MM.1S (cell line): Measurements from ENCODE around the gene PIP5K1A.

Experiments
- DNase-seq: peaks from one replicate; pipeline ENCODE4 v3.0.0-alpha.2; 2015
- H2AFZ ChIP-seq: fragments of 300-600 bp; sonication (generic); 2 replicates; pipeline ENCODE4 v1.6.0; 2016; ENCODE audit warnings: antibody characterized with exemption, low read length
- H3F3A ChIP-seq: fragments of 300-600 bp; sonication (generic); 2 replicates; pipeline ENCODE4 v1.6.1; 2016; ENCODE audit warnings: mild to moderate bottlenecking, antibody characterized with exemption, low read length, moderate library complexity, mixed read lengths; ENCODE audit not compliant: insufficient read depth
- H3K27ac ChIP-seq: fragments of 300-600 bp; sonication (generic); 2 replicates; pipeline ENCODE4 v1.5.1; 2016; ENCODE audit warnings: mild to moderate bottlenecking, low read length
- H3K27me3 ChIP-seq: fragments of 300-600 bp; sonication (generic); replicated peaks from 2 replicates; pipeline ENCODE4 v1.6.0; 2016; ENCODE audit warnings: low read length; ENCODE audit not compliant: insufficient read depth
- H3K36me3 ChIP-seq: fragments of 300-600 bp; sonication (generic); replicated peaks from 2 replicates; pipeline ENCODE4 v1.6.1; 2016; ENCODE audit warnings: mild to moderate bottlenecking, low read length, mixed read lengths; ENCODE audit not compliant: insufficient read depth
- H3K4me1 ChIP-seq: fragments of 300-600 bp; sonication (generic); 2 replicates; pipeline ENCODE4 v1.6.1; 2016; ENCODE audit warnings: low read length, mixed read lengths
- H3K4me2 ChIP-seq: fragments of 300-600 bp; sonication (generic); 2 replicates; pipeline ENCODE4 v1.6.0; 2016; ENCODE audit warnings: low read depth, low read length
- H3K4me3 ChIP-seq: fragments of 300-600 bp; sonication (generic); 2 replicates; pipeline ENCODE4 v1.5.1; 2016; ENCODE audit warnings: low read length, mixed read lengths
- H3K79me2 ChIP-seq: fragments of 300-600 bp; sonication (generic); 2 replicates; pipeline ENCODE4 v1.6.1; 2016; ENCODE audit warnings: mixed run types, low read length, mixed read lengths
- H3K9ac ChIP-seq: fragments of 300-600 bp; sonication (generic); 2 replicates; pipeline ENCODE4 v1.6.1; 2016; ENCODE audit warnings: low read length, mixed read lengths
- H3K9me2 ChIP-seq: fragments of 300-600 bp; sonication (generic); replicated peaks from 2 replicates; pipeline ENCODE4 v1.6.1; 2016; ENCODE audit warnings: mild to moderate bottlenecking, low read length, mixed read lengths; ENCODE audit not compliant: insufficient read depth
- H3K9me3 ChIP-seq: fragments of 300-600 bp; sonication (generic); replicated peaks from 2 replicates; pipeline ENCODE4 v1.6.1; 2016; ENCODE audit warnings: mild to moderate bottlenecking, low read length, mixed read lengths; ENCODE audit not compliant: insufficient read depth
- H4K20me1 ChIP-seq: fragments of 300-600 bp; sonication (generic); 2 replicates; pipeline ENCODE4 v1.6.1; 2016; ENCODE audit warnings: mild to moderate bottlenecking, low read length, moderate library complexity, mixed read lengths; ENCODE audit not compliant: insufficient read depth
- CTCF ChIP-seq: fragments of 300-600 bp; sonication (generic); IDR thresholded peaks from 2 replicates; pipeline ENCODE4 v1.5.1; 2016; ENCODE audit warnings: antibody characterized with exemption, low read length, mixed read lengths
- EZH2 ChIP-seq: fragments of 300-600 bp; sonication (generic); optimal IDR thresholded peaks from 2 replicates; pipeline ENCODE3; 2017; ENCODE audit warnings: low read depth, mild to moderate bottlenecking, antibody characterized with exemption, low read length, mixed read lengths
- EZH2phosphoT487 ChIP-seq: fragments of 300-600 bp; sonication (generic); IDR thresholded peaks from 2 replicates; pipeline ENCODE4 v1.6.1; 2018; ENCODE audit warnings: antibody characterized with exemption, low read length

PIP5K1A gene

DNA sequence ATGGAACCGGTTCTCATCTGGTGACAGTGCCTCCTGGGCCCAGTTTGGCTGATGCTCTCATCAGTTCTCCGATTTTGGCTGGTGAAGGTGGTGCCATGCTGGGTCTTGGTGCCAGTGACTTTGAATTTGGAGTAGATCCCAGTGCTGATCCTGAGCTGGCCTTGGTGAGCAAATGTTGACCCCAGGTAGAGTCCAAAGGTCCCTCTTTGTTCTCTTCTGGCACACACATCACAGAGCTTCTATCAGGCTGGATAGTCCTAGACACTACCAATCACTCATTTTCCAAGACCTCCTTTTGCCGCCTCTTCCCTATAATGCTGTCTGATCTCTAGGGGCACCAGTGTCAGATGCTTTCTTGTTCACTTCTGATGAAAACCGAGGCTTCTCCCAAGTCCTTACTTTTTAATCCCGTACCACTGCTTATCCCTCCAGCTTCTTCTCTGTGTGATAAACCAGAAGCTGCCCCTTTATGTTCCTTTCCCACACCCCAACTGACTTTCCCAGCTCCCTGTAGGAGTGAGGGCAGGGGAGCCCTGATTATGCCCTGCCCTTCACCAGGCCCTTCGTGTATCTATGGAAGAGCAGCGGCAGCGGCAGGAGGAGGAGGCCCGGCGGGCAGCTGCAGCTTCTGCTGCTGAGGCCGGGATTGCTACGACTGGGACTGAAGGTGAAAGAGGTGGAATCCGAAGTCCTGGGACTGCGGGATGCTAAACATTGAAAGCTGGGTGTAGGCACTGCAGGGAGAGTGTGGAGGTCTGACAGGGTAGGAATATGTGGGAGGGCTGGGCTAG is 67.3 kb downstream of the PIP5K1A start:
- no peak overlapping the region for H3K4me3 ChIP-seq
- H3K36me3 ChIP-seq = no peaks in the 10 kb centered on the region; the same call in 1 of the 2 replicates
- no peaks in the 10 kb centered on the region for H3K9me3 ChIP-seq
- H3K9me2 ChIP-seq = no peaks in the 10 kb centered on the region
- H3K79me2 ChIP-seq = peaks cover 22% of the 10 kb centered on the region
- H2AFZ ChIP-seq = no peak overlapping the region
- no peaks in the 10 kb centered on the region for H3K27me3 ChIP-seq
- peaks cover 3% of the 10 kb centered on the region; the same call in 1 of the 2 replicates for H4K20me1 ChIP-seq
- no peaks in the 10 kb centered on the region; the same call in 1 of the 2 replicates for H3F3A ChIP-seq
- no peaks in the 10 kb centered on the region for H3K4me1 ChIP-seq
- H3K27ac ChIP-seq = no peak overlapping the region
- H3K9ac ChIP-seq = no peak overlapping the region
- no peak for TF ChIP-seq CTCF
- TF ChIP-seq EZH2phosphoT487 = no peak
- no peak for TF ChIP-seq EZH2
- H3K4me2 ChIP-seq = no peak overlapping the region
- DNase-seq = no peak

DNA sequence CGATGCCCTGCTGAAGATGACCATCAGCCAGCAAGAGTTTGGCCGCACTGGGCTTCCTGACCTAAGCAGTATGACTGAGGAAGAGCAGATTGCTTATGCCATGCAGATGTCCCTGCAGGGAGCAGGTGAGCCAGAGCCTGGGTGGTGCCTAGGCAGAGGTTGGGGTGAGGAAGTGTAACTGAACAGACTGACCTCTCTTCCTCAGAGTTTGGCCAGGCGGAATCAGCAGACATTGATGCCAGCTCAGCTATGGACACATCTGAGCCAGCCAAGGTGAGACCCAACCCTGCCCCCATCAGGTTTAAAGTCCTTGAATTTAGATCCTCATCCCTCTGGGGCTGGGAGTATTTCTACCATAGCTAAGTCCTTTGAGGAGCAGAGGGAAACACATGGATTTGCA is 68.0 kb downstream of the PIP5K1A start:
- Histone ChIP-seq H3K4me2 (no peak overlapping the region), H3K79me2 (peaks cover 16% of the 10 kb centered on the region), H3K4me1 (no peaks in the 10 kb centered on the region), H3K9ac (no peak overlapping the region), H3K36me3 (no peaks in the 10 kb centered on the region; the same call in 1 of the 2 replicates), H3F3A (no peaks in the 10 kb centered on the region; the same call in 1 of the 2 replicates), H2AFZ (no peak overlapping the region), H3K9me2 (no peaks in the 10 kb centered on the region), H3K4me3 (no peak overlapping the region), H4K20me1 (peaks cover 3% of the 10 kb centered on the region; the same call in 1 of the 2 replicates), H3K9me3 (no peaks in the 10 kb centered on the region), H3K27me3 (no peaks in the 10 kb centered on the region), H3K27ac (no peak overlapping the region)
- TF ChIP-seq EZH2 (no peak), EZH2phosphoT487 (no peak), CTCF (no peak)
- DNase-seq = no peak

DNA sequence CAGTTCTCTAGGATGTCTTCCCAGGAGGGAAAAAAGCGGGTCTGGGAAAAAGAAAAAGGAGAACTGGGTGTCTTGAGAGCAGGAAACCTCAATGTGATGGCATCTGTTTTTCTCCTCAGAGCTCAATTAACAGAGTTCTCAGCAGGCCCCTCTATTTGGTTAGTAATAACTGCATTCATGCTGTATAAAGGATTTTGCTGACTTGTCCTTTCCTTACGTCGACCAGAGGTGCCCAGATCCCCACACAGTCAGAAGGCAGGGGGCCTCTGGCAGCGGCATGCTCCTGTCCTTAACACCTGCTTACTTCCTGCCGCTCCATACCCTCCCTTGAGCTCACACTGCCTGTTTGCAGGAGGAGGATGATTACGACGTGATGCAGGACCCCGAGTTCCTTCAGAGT is 68.5 kb downstream of the PIP5K1A start:
- H3F3A ChIP-seq = no peaks in the 10 kb centered on the region; the same call in 1 of the 2 replicates
- H3K9ac ChIP-seq = no peak overlapping the region
- no peaks in the 10 kb centered on the region; the same call in 1 of the 2 replicates for H3K36me3 ChIP-seq

More for the DNA sequence above, 68.5 kb downstream of the PIP5K1A start:
- Histone ChIP-seq H3K4me1 (no peaks in the 10 kb centered on the region), H3K9me3 (no peaks in the 10 kb centered on the region), H3K4me3 (no peak overlapping the region), H3K79me2 (peaks cover 11% of the 10 kb centered on the region; the same call in 1 of the 2 replicates), H2AFZ (no peak overlapping the region), H3K27ac (no peak overlapping the region), H3K27me3 (no peaks in the 10 kb centered on the region), H4K20me1 (no peaks in the 10 kb centered on the region), H3K4me2 (no peak overlapping the region), H3K9me2 (no peaks in the 10 kb centered on the region)
- no peak for TF ChIP-seq EZH2phosphoT487
- no peak for TF ChIP-seq EZH2
- no peak for TF ChIP-seq CTCF
- no peak for DNase-seq
